Calu3 (cell line): ENCODE results near the gene FAM219A. TPM values are rescaled to one million over a fixed set of nuclear protein-coding genes. Genes with fewer than 3 reads are reported as not detected.

Source experiments
- BruUV-seq: library from RNA; stranded (reverse); fragments of 400-500 nt; replicated peaks from 2 replicates; lab custom pipeline; 2021; lab: Mats Ljungman, UMichigan
- CTCF ChIA-PET: fragments of 300-600 bp; sonication (Branson Sonifier 250); formaldehyde crosslinking; loops from one replicate; lab custom pipeline; 2022; ENCODE audit warnings: antibody characterized with exemption; lab: Charles Lee
- DNase-seq: peaks from one replicate; pipeline ENCODE4 v3.0.0; 2022
- H3K27ac Mint-ChIP-seq: one replicate; pipeline ENCODE4 v1.8.0; 2022; ENCODE audit warnings: mixed read lengths; ENCODE audit not compliant: unreplicated experiment
- H3K27me3 Mint-ChIP-seq: one replicate; pipeline ENCODE4 v1.8.0; 2022; ENCODE audit warnings: mixed read lengths; ENCODE audit not compliant: unreplicated experiment
- H3K36me3 Mint-ChIP-seq: one replicate; pipeline ENCODE4 v1.8.0; 2022; ENCODE audit warnings: mild to moderate bottlenecking, moderate library complexity, mixed read lengths; ENCODE audit not compliant: insufficient read depth, unreplicated experiment
- H3K4me1 Mint-ChIP-seq: one replicate; pipeline ENCODE4 v1.8.0; 2022; ENCODE audit warnings: mild to moderate bottlenecking, low read depth, mixed read lengths; ENCODE audit not compliant: unreplicated experiment
- H3K4me3 Mint-ChIP-seq: one replicate; pipeline ENCODE4 v1.8.0; 2022; ENCODE audit warnings: mild to moderate bottlenecking, low read depth, moderate library complexity, mixed read lengths; ENCODE audit not compliant: unreplicated experiment
- H3K9me3 Mint-ChIP-seq: one replicate; pipeline ENCODE4 v1.8.0; 2022; ENCODE audit warnings: low read depth, mixed read lengths; ENCODE audit not compliant: unreplicated experiment
- CTCF ChIP-seq: fragments of 200-600 bp; IDR thresholded peaks from one replicate; pipeline ENCODE4 v1.8.0; 2022; ENCODE audit warnings: antibody characterized with exemption; ENCODE audit not compliant: unreplicated experiment
- intact Hi-C: fragments of 100-400 bp; cut with micrococcal nuclease; formaldehyde crosslinking; loops from one replicate; pipeline ENCODE4 v1.10.0; 2022; ENCODE audit not compliant: unreplicated experiment
- total RNA-seq: library from RNA; stranded (reverse); gene quantifications from 2 replicates; pipeline ENCODE4 v1.2.3, GENCODE V29; 2022

FAM219A gene
- total RNA-seq, 1 experiment from 2014 or later = 13.1 TPM

GRCh38 chr9:34380511-34381315 is 77.7 kb downstream of the FAM219A start:
- H3K27me3 Mint-ChIP-seq = peaks cover 47% of the 10 kb centered on the region

GRCh38 chr9:34380034-34380510 is 78.3 kb downstream of the FAM219A start:
- CTCF ChIA-PET = interaction anchor here (0.6 to 0.9 kb wide), 2 partner anchors 53 to 257 kb away, joined by 3 read pairs; partner anchors contain the start of gene SIGMAR1
- peaks cover 25% of the 10 kb centered on the region for H3K36me3 Mint-ChIP-seq
- TF ChIP-seq CTCF = no peak
- peaks cover 26% of the 10 kb centered on the region for H3K4me1 Mint-ChIP-seq
- no peak overlapping the region for H3K27ac Mint-ChIP-seq
- H3K27me3 Mint-ChIP-seq = peaks cover 47% of the 10 kb centered on the region
- H3K4me3 Mint-ChIP-seq = peak overlapping the region; percentile 56
- intact Hi-C loops = no loop called here
- DNase-seq = no peak
- no peaks in the 10 kb centered on the region for H3K9me3 Mint-ChIP-seq
- BruUV-seq = no TSS peak

More at GRCh38 chr9:34380511-34381315, 77.7 kb downstream of the FAM219A start:
- H3K4me3 Mint-ChIP-seq = peak overlapping the region; percentile 56
- intact Hi-C loops = no loop called here
- DNase-seq = peak; percentile 53
- no peaks in the 10 kb centered on the region for H3K9me3 Mint-ChIP-seq
- peaks cover 20% of the 10 kb centered on the region for H3K4me1 Mint-ChIP-seq
- no peak overlapping the region for H3K27ac Mint-ChIP-seq
- TF ChIP-seq CTCF = no peak
- BruUV-seq = no TSS peak
- H3K36me3 Mint-ChIP-seq = peaks cover 25% of the 10 kb centered on the region
- CTCF ChIA-PET = interaction anchor here (0.6 to 0.9 kb wide), 2 partner anchors 54 to 257 kb away, joined by 3 read pairs; partner anchors contain the start of gene SIGMAR1

- Mint-ChIP-seq H3K36me3 (peaks cover 25% of the 10 kb centered on the region), H3K4me3 (peak overlapping the region; percentile 56), H3K4me1 (peaks cover 32% of the 10 kb centered on the region), H3K27ac (no peak overlapping the region), H3K27me3 (peaks cover 44% of the 10 kb centered on the region), H3K9me3 (no peaks in the 10 kb centered on the region)
- peak; percentile 85 for DNase-seq
- intact Hi-C loops = loop anchor here (2.0 kb wide), 1 partner anchor 47 kb away; no protein-coding TSS in a partner anchor
- CTCF ChIA-PET = interaction anchor here (0.9 to 1.0 kb wide), 3 partner anchors 24 to 224 kb away, joined by 3 to 5 read pairs (median 4); no protein-coding TSS in a partner anchor
- BruUV-seq = no TSS peak
- TF ChIP-seq CTCF = peak; percentile 89
Observed at GRCh38 chr9:34379334-34380033, 78.9 kb downstream of the FAM219A start.

GRCh38 chr9:34378376-34379060 is 79.9 kb downstream of the FAM219A start:
- H3K36me3 Mint-ChIP-seq = peaks cover 25% of the 10 kb centered on the region
- H3K9me3 Mint-ChIP-seq = no peaks in the 10 kb centered on the region
- intact Hi-C loops = loop anchor here (2.0 kb wide), 1 partner anchor 46 kb away; no protein-coding TSS in a partner anchor
- H3K27me3 Mint-ChIP-seq = peaks cover 35% of the 10 kb centered on the region
- H3K4me3 Mint-ChIP-seq = no peak overlapping the region
- peaks cover 38% of the 10 kb centered on the region for H3K4me1 Mint-ChIP-seq
- no peak overlapping the region for H3K27ac Mint-ChIP-seq
- DNase-seq = no peak
- BruUV-seq = no TSS peak
- TF ChIP-seq CTCF = no peak
- CTCF ChIA-PET = interaction anchor here (1.0 kb wide), 2 partner anchors 25 to 46 kb away, joined by 4 to 5 read pairs; no protein-coding TSS in a partner anchor
